Activated CD4-positive, CD25-positive, alpha-beta regulatory T cell (primary cell): ENCODE results near the gene REM2.

ENCODE experiments used
- DNase-seq, 4 experiments: peaks; one replicate each; lab custom pipeline; 2025; lab: John Stamatoyannopoulos, UW

The REM2 gene

DNA sequence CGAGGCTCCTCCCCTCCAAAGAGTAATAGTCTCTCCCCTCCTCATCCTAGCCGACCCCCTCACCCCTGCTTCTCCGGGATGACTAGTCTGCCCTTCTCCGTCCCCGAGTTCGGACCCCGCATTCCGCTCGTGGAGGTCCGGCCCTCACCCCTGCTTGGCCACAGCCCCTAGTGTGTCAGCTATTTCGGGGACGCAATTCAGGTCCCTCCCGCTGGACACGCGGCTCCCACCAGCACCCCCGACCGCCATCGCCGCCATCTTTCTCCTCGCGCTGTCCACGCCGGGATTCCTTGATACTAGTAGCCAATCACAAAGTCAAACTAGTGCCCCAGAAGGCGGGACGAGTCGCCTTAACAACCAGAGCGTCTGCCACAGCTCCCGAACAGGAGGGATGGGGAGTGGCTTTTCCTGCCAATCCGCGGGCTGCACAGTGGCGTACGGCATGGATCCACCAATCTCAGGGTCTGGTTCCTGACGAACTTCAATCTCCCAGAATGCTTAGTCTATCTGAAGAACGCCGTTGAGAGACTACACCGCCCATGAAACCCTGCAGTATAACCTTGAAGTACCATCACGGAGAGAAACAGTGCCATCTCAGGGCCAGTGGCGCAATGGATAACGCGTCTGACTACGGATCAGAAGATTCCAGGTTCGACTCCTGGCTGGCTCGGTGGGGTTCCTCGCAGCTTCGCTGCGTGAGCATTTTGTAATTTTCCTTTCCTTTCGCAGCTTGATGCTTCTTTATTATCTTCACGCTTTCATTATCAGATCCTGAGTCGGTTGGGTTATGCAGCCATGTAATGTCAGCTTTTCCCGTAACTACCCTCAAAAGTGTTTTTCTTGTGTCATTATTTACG is 46.3 kb downstream of the REM2 start, which contains the start of gene PRMT5:
PRMT5 (minus strand) TSS at position 273 of the 857 bp plus-strand sequence; CDS start at position 258, 15 bp downstream.
- DNase-seq = peak; percentile 91 to 100 (median 95)

DNA sequence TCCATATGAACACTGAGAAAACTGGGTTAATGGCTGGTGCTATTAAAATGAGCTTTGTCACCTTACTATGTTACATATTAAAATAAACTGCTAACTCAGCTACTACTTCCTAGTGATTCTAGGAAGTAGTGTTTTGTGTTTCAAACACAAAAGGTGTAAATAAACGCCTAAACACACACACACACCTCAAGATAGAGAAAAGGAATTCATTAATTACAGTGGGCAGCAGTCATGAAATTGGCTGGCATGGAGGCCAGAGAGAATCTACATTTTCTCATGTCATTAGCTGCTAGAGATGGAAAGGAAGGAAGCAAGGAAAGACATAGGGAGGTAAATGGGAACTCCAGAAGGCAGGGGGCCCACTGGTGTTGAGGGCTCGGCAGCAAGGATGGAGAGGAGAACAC is 46.9 kb downstream of the REM2 start:
- DNase-seq = no peak

DNA sequence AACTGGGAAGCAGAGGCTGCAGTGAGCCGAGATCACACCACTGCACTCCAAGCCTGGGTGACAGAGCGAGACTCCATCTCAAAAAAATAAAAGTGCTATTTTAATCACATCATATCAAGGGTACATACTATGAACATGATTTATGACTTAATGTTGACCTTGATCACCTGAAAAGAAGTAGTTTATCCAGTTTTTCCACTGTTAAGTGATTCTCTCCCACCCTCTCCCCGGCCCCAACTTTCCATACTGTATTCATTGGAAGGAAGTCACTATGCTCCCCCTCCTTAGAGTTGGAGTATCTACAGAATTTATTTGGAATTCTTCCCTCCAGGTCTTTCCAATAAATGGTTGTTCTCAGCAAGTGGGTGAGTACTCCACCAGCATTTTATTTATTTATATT is 49.1 kb downstream of the REM2 start:
- DNase-seq = no peak

DNA sequence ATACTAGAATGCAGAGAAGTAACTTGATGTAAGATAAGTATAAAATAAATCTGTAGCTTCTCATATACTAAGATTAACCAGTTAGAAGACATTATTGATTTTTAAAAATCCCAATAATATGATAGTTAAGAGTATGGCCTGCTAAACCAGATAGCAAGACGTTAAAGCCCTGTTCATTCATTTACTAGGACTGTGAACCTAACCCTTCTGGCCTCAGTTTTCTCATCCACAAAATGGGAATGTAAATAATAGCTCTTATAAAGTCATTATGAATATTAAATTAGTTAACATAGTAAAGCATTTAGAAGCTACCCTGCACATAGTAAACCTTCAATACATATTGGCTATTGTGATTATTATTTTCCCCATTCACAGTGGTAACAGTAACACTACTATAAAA is 52.1 kb downstream of the REM2 start:
- no peak for DNase-seq
